ENCODE data around the gene SPDL1.

The SPDL1 gene

DNA sequence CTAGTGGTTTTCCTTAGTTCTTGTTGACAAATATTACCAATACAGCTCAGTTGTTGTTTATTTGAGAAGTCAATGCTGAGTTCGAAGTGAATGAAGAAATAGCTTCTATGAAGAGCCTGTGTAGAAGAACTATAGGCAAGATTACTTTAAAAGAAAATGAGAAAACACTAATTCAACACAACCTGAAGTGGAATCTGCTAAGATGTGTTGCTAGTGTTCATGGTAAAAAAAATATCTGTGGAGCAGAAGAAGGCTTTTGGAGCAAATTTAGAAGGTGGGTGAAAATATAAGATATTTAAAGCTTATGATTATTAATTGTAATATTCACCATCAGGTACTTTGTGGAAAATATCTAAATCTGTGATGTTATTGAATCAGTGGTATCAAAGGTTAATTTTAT, 51.0 kb downstream of the SPDL1 start:
- no peak for DNase-seq

DNA sequence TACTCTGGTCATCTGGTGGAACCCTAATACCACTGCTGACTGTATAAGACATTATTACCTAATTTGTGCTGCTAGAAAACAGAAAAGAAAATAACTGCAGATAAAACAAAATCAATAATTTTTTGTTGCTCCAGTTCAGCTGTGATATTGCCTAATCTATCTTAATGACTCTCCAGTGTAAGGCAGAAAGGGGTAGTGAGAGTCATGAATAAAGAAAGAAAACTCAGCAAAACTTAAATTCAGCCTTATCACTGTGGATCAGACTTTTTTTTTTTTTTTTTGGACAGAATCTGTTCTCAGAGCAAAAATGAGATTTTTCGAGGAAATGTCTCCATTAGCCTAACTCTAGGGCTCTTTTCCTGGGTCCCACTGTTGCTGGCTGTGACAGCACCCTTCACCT, 52.4 kb downstream of the SPDL1 start:
- no peak for DNase-seq

DNA sequence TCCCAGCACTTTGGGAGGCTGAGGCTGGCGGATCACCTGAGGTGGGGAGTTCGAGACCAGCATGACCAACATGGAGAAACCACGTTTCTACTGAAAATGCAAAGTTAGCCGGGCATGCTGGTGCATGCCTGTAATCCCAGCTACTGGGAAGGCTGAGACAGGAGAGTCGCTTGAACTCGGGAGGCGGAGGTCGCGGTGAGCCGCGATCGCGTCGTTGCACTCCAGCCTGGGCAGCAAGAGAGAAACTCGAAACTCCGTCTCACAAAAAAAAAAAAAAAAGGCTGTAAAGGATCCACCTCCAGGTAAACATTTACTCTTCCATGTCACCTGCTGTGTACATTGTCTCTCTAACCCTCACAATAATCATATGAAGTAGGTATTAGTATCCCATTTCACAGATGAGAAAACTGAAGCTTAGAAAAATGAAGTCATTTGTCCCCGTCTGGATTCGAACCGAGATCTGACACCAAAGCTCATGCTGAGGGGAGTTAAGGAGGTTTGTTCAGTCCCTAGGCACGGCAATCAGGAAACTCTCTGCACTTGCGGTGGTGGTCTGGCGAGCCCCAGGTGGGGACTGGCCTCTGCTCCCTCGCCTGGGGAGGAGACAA, 53.0 kb downstream of the SPDL1 start:
- DNase-seq = peak; percentile 23

DNA sequence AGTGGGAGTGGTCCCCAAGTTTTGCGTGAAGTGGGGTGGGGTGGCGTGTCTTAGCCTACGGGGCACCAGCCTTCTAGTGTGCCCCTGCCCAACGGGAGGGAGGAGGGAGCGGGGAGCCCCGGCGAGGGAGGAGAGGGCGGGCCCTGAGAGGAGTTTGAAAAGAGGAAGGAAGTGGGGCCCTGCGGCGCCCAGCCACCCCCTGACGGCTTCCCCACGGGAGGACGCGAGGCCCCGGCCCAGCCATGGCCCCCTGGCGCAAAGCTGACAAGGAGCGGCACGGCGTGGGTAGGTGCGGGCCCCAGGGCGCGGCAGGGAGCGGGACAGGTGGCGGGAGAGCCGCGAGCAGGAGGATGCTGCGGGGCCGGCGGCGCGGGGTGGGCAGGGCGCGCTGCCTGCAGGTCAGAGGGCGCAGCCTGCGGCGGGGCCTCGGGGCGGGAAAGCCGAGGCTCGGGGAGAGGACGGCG, 53.5 kb downstream of the SPDL1 start, which contains the start of gene DOCK2:
Gene DOCK2, plus strand, starts transcription at position 191 of the 464 bp plus-strand sequence. Its CDS starts 52 bp downstream, at position 243.
- DNase-seq = no peak

DNA sequence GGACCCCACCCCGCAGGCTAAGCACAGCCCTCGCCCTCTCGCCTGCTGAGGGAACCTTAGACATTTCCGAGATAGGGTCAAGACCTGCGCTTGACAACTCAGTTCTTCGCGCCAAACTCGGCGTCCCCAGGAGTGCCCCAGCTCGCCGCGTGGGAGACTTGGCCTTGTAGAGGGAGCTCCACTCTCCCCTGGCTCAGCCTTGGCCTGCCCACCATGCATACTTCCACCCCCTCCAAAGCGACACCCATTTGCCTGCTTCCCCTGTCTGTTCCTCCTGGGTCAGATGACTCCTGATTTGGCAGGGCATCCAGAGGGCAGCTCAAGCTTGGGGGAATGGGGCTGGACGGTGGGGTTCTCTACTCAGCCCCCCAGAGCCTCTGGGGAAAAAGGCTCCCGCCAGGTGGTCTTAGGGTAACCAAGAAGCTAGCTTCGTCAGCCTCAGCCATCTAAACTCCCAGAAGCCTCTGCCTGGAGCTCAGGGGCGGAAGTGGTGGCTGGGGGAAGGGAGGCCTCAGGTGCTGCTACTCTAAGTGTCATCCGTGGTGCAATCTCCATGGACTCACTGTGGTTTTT, 54.1 kb downstream of the SPDL1 start:
- DNase-seq = no peak

DNA sequence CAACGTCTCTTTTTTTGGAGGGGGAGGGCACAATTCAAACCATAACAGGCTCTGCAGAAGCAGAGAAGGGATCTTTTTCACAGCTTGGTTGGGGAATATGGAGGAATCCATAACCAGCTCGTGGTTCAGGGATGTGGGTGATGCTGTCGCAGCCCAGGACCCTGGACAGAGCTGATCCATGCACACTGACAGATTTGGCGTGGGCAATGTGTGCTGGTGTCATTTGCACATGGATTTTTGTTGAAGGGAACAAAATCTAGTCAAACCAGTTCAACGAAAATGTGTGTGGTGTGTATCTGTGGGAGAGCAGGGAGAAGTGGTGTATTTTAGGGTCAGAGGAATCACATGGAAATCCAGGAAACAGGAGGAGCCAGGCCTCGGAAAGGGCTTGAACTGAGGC, 57.7 kb downstream of the SPDL1 start:
- peak; percentile 16 for DNase-seq

DNA sequence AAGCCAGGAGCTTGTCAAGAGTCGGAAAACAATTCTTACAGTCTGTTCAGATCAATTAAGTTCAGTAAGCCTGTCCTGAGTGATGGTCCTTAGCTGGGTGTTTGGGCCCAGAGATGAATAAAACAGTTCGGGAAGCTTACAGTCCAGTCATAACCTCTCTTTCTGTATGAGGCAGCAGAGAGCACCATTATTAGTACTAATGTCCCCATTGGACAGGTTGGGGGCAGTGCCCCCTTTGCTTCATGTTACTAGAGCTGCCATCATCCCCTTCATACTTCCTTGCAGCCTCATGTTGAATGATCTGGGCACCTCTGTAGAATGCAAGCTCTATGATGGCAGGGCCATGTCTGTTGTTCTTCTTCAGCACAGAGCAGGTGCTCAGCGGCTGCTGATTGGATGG, 63.3 kb downstream of the SPDL1 start:
- DNase-seq = no peak

DNA sequence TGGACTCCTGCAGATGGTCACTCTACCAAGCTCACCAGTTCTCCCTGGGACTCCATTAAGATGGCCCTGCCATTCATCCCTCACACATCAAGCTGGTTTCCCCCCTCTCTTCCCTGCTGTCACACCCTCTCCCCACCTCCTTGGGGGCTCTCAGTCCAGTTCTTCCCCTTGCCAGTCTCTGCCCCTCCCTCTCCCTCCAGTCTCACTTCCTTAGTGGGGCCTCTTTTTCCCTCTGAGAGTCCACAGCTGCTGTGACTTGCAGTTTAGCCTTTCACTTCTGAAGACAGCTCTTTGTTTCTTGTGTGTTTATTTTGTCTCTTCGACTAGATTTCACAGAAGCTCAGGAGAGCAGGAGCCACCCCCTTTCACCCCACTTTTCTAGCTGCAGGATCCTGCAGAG, 64.0 kb downstream of the SPDL1 start:
- no peak for DNase-seq

DNA sequence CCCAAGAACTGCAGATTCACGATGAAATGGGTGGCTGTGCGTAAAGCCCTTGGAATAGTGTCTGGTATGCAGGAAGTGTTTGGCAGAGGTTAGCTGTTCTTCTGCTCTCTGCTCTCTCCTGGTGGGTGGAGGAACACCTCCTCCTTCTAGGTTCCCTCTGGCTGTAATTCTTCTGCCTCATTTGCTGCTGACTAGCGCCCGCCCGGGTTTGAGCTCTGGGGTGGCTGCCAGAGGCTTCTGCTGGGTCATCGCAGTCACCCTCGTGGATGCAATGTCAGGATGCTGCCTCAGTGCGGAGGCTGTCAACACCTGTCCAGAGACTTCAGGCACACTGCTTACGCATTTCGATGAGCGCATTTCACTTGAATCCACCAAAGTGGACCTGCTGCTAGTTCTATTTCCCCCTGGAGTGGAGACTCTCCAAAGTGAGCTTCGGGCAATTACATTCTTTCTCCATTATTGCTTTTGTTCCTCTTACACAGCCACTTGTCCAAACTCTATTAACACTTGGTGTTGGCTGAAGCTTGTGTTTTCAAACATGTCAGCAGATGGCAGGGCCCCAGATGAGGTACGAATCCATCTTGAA, 65.2 kb downstream of the SPDL1 start:
- DNase-seq = no peak

DNA sequence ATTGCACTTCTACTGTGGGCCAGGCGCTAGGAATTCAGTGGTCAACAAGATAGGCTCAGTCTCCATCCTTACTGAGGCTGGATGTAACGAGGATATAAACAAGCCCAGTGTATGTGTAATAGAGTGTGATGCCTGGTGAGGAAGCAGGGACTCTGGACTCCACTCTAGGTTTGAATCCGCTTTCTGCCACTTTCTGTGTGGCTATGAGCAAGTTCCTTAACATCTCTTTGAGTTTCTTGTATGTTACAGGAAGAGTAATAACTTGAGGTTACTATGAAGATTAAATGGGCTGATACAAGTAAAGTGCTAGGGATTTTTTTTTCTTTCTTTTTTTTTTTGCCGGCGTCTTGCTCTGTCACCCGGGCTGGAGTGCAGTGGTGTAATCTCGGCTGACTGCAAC, 65.9 kb downstream of the SPDL1 start:
- no peak for DNase-seq

DNA sequence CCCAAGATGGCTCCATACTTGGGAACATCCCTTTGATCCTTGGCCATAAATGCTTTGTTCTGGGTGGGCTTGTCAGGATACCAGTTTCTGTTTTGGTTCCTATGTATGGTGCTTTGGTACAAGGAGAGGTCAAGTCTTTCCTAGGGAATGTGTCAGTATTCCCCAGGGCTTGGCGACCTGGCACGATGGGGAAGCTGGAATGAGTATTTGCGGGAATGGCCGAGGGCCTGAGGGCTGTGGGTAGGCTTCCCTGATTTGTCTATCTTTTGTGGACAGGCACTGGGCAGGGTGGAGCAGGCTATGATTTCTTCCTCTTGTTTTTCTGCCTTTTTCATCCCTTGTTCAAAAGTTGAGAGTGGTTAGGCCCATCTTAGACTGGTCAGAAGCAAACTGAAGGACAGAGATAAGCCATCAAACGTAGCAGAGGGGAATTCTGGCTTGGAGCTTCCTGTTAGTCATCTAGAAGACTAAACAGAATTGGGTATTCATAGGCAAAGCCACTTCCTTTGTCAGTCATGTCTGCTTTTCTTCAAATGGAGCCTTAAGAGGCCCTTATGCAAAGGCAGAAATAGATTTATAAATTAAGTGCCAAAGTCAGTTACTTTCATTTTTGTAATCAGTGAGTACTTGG, 67.2 kb downstream of the SPDL1 start:
- peak; percentile 10 for DNase-seq

DNA sequence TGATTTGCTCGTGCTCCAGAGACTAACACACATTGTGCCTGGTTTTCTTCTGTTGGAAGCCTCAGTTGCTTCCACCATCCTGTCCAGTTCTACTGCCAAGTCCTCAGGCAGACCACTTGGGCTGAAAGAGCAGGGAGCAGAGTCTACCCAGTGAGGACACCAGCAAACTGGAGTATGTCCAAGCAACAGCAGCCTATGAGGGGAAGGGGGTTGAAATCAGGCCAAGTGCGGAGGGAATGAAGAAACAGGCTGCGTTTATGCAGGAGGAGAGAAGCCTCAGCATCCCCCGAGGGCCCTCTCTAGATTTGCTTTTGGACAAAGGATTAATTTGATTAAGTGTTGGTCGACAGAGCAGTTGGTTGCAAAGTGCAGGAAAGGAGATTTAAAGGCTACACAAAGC, 68.0 kb downstream of the SPDL1 start:
- DNase-seq = no peak

DNA sequence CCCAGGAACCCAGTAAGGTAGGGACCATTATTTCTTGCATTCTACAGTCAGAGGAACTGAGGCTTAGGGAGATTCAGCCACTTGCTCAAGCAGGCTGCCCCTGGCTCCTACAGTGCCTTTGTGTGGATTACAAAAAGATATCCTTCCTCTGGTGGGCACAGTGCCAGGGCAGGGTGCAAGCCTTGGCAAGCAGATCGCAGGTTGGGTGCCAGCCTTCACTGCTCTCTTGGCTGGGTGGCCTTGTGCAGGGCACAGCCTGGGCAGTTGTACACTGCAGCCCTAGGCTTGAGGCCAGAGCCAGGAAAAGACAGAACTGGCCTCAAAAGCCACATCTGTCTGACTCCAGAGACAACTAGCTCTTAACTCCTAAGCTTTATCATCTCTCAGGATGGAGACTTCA, 68.5 kb downstream of the SPDL1 start:
- no peak for DNase-seq

DNA sequence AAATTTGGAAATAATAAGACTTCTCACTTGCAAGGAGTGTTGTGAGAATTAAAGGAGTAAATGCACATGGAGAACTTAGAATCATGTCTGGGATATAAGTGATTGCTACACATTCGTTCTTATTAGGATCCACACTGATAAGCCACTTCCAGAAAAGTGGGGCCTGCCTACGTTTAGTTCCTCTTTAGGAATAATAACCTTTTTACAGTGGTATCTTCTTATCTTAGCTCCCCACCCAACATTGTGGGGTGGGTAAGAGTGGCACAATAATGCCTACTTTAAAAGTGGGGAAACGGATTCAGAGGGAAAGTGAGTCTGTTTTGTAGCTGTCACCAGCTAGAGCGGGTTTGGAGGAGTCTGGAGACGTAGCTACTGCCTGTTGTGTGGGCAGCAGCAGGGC, 69.5 kb downstream of the SPDL1 start:
- no peak for DNase-seq

Measured in DMS53 (cell line).